D721Med (cell line): ENCODE measurements around the gene ERC1.

Source experiments
- DNase-seq: peaks from one replicate; pipeline ENCODE4 v3.0.0; 2011; ENCODE audit warnings: low spot score; ENCODE audit not compliant: insufficient read length
- FAIRE-seq: peaks from 2 replicates; lab custom pipeline; 2011; peaks lifted over from hg19 to GRCh38; lab: Jason Lieb, UNC
- CTCF ChIP-seq: IDR thresholded peaks from 2 replicates; pipeline ENCODE4 v1.5.1; 2012; ENCODE audit warnings: mild to moderate bottlenecking, control low read depth; ENCODE audit not compliant: insufficient read depth; ENCODE audit errors: missing control alignments

The ERC1 gene

DNA sequence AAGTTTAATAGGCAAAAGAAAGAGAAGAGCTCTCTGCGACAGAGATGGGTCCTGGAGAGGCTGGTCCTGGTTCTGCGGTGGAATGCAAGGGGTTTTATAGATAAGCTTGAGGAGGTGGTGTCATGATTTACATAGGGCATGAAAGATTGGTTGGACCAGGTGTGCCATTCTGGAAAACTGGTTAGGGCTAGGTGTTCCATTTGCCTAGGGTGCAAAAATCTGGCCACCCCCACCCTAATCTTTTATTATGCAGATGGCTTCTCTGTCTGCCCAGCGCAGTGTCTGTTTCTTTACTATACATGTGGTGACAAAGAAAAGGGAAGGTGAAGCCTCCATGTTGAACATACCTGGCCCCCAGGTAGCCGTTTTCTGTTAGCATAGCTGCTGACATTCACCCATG, 65.4 kb downstream of the ERC1 start:
- no peak for FAIRE-seq
- no peak for DNase-seq
- TF ChIP-seq CTCF = no peak

DNA sequence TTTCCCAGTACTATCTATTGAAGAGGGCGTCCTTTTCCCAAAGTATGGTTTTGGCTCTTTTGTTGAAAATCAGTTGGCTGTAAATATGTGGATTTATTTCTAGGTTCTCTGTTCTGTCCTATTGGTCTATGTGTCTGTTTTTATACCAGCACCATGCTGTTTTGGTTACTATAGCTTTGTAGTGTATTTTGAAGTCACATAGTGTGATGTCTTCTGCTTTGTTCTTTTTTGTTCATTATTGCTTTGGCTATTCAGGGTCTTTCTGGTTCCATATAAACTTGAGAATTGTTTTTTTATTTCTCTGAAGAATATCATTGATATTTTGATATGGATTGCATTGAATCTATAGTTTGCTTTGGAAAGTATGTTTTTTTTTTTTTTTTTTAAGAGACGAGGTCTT, 67.4 kb downstream of the ERC1 start:
- FAIRE-seq = no peak
- no peak for DNase-seq
- TF ChIP-seq CTCF = no peak

DNA sequence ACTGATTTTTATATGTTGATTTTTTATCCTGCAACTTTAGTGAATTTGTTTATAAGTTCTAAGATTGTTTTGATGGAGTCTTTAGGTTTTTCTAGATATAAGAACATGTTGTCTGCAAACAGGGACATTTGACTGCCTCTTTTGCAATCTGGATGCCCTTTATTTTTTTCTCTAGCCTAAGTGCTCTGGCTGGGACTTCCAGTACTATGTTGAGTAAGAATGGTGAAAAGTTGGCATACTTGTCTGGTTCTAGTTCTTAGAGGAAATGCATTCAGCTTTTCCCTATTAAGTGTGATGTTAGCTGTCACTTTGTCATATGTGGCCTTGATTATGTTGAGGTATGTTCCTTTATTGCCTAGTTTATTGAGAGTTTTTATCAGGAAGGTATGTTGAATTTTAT, 68.1 kb downstream of the ERC1 start:
- DNase-seq (no peak), FAIRE-seq (no peak)
- no peak for TF ChIP-seq CTCF

GRCh38 chr12:1063852-1064251, 72.8 kb downstream of the ERC1 start:
- no peak for FAIRE-seq

DNA sequence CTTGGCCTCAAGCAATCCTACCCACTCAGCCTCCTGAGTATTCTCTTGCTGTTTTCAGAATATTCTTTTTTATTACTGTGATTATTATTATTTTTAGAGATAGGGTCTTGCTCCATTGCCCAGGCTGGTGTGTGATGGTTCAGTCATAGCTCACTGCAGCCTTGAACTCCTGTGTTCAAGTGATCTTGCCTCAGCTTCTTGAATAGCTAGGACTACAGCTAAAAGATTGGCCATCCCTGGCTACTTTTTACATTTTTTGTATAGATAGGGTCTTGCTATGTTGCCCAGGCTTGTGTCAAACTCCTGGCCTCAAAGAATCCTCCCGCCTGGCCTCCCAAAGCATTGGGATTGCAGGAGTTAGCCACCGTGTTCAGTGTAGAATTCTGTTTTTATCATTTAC, 73.3 kb downstream of the ERC1 start:
- DNase-seq = no peak
- no peak for TF ChIP-seq CTCF
- no peak for FAIRE-seq

More at GRCh38 chr12:1063852-1064251, 72.8 kb downstream of the ERC1 start:
- no peak for TF ChIP-seq CTCF
- DNase-seq = no peak

DNA sequence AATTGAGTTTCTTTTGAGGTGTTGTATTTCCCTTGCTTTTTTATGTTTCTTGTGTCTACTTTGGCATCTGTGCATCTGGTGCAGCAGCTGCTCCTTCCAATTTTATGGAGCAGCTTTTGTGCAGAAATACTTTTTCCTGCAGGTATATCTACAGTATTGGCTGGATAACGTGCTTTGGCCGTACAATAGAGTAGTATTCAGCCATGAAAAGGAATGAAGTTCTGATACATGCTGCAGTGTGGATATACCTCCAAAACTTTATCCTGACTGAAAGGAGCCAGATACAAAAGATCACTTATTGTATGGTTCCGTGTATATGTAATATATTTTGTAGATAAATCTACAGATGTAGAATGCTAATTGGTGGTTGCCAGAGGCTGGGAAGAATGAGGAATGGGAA, 74.6 kb downstream of the ERC1 start:
- no peak for TF ChIP-seq CTCF
- no peak for DNase-seq
- no peak for FAIRE-seq

GRCh38 chr12:1069846-1070245, 78.8 kb downstream of the ERC1 start:
- TF ChIP-seq CTCF = no peak
- DNase-seq (no peak), FAIRE-seq (no peak)
